WTC11 (cell line): ENCODE data around the gene KIF3A. TPM values are rescaled to one million over a fixed set of nuclear protein-coding genes. Genes with fewer than 3 reads are reported as not detected.

Source experiments
- ATAC-seq: fragments of 200-7000 bp; cut with Tn5 transposase; 2 replicates; pipeline ENCODE4 v1.10.0; 2021; ENCODE audit warnings: mild to moderate bottlenecking, moderate library complexity
- CTCF ChIA-PET: fragments of 300-600 bp; sonication (Branson Sonifier 250); formaldehyde crosslinking; loops from one replicate; lab custom pipeline; 2021; ENCODE audit warnings: antibody characterized with exemption; lab: Charles Lee
- POLR2A ChIA-PET: fragments of 350-600 bp; sonication (Branson Sonifier 250); formaldehyde crosslinking; loops from one replicate; lab custom pipeline; 2021; ENCODE audit warnings: antibody characterized with exemption; lab: Charles Lee
- DNase-seq: peaks from one replicate; pipeline ENCODE4 v3.0.0; 2021; ENCODE audit warnings: low spot score
- H3K27ac Mint-ChIP-seq: 2 replicates; pipeline ENCODE4 v1.8.0; 2021; ENCODE audit warnings: mixed read lengths
- H3K27me3 Mint-ChIP-seq: 2 replicates; pipeline ENCODE4 v1.8.0; 2021; ENCODE audit warnings: low read depth, mild to moderate bottlenecking, moderate library complexity, mixed read lengths
- H3K36me3 Mint-ChIP-seq: 2 replicates; pipeline ENCODE4 v1.8.0; 2021; ENCODE audit warnings: mixed read lengths
- H3K4me1 Mint-ChIP-seq: 2 replicates; pipeline ENCODE4 v1.8.0; 2022; ENCODE audit warnings: mixed read lengths
- H3K4me3 Mint-ChIP-seq: 2 replicates; pipeline ENCODE4 v1.8.0; 2021; ENCODE audit warnings: mild to moderate bottlenecking, moderate library complexity, mixed read lengths
- H3K9me3 Mint-ChIP-seq: 2 replicates; pipeline ENCODE4 v1.8.0; 2021; ENCODE audit warnings: mixed read lengths
- E2F5 ChIP-seq: sonication (generic); formaldehyde crosslinking; IDR thresholded peaks from 2 replicates; pipeline ENCODE4 v1.8.1; 2022; ENCODE audit warnings: mild to moderate bottlenecking, moderate library complexity, missing genetic modification reagents
- EMX1 ChIP-seq: fragments of 250-450 bp; sonication (Bioruptor Pico); IDR thresholded peaks from 2 replicates; pipeline ENCODE4 v1.8.0; 2021; ENCODE audit warnings: mild to moderate bottlenecking
- ETV6 ChIP-seq: sonication (generic); formaldehyde crosslinking; IDR thresholded peaks from 2 replicates; pipeline ENCODE4 v1.8.1; 2022; ENCODE audit warnings: mild to moderate bottlenecking, missing genetic modification reagents
- HMGA2 ChIP-seq: fragments of 250-450 bp; sonication (Bioruptor Pico); IDR thresholded peaks from 2 replicates; pipeline ENCODE4 v1.4.0; 2021; ENCODE audit warnings: mild to moderate bottlenecking, moderate library complexity
- IRF1 ChIP-seq: sonication (generic); formaldehyde crosslinking; IDR thresholded peaks from 2 replicates; pipeline ENCODE4 v1.8.0; 2023; ENCODE audit warnings: missing genetic modification reagents
- JUN ChIP-seq: sonication (generic); formaldehyde crosslinking; IDR thresholded peaks from 2 replicates; pipeline ENCODE4 v1.8.0; 2023; ENCODE audit warnings: mild to moderate bottlenecking, missing genetic modification reagents
- NFATC4 ChIP-seq: fragments of 250-450 bp; sonication (Bioruptor Pico); IDR thresholded peaks from 2 replicates; pipeline ENCODE4 v1.9.0; 2021; ENCODE audit warnings: mild to moderate bottlenecking
- NFE2L1 ChIP-seq: sonication (generic); formaldehyde crosslinking; IDR thresholded peaks from 2 replicates; pipeline ENCODE4 v1.8.1; 2023; ENCODE audit warnings: missing genetic modification reagents
- NFYB ChIP-seq: sonication (generic); formaldehyde crosslinking; conservative IDR thresholded peaks from 2 replicates; pipeline ENCODE4 v1.8.0; 2022; ENCODE audit warnings: low read depth, missing genetic modification reagents
- STAT6 ChIP-seq: sonication (generic); formaldehyde crosslinking; conservative IDR thresholded peaks from 2 replicates; pipeline ENCODE4 v1.8.1; 2023; ENCODE audit warnings: mild to moderate bottlenecking, low read depth, missing genetic modification reagents, moderate library complexity
- USF2 ChIP-seq: sonication (generic); formaldehyde crosslinking; IDR thresholded peaks from 2 replicates; pipeline ENCODE4 v1.8.1; 2023; ENCODE audit warnings: mild to moderate bottlenecking, missing genetic modification reagents, moderate library complexity
- ZMAT4 ChIP-seq: fragments of 250-450 bp; sonication (Bioruptor Pico); IDR thresholded peaks from 2 replicates; pipeline ENCODE4 v1.9.0; 2021; ENCODE audit warnings: mild to moderate bottlenecking
- ZNF219 ChIP-seq: sonication (generic); formaldehyde crosslinking; IDR thresholded peaks from 2 replicates; pipeline ENCODE4 v1.8.0; 2023; ENCODE audit warnings: missing genetic modification reagents, mild to moderate bottlenecking, borderline replicate concordance
- ZNF263 ChIP-seq: sonication (generic); formaldehyde crosslinking; IDR thresholded peaks from 2 replicates; pipeline ENCODE4 v1.8.1; 2022; ENCODE audit warnings: low read depth, mild to moderate bottlenecking, moderate library complexity, missing genetic modification reagents
- ZNF281 ChIP-seq: sonication (generic); formaldehyde crosslinking; IDR thresholded peaks from 2 replicates; pipeline ENCODE4 v1.8.0; 2023; ENCODE audit warnings: mild to moderate bottlenecking, missing genetic modification reagents
- ZNF396 ChIP-seq: fragments of 250-450 bp; sonication (Bioruptor Pico); IDR thresholded peaks from 2 replicates; pipeline ENCODE4 v1.8.0; 2021; ENCODE audit warnings: mild to moderate bottlenecking, moderate library complexity, borderline replicate concordance
- ZNF532 ChIP-seq: fragments of 250-450 bp; sonication (Bioruptor Pico); IDR thresholded peaks from 2 replicates; pipeline ENCODE4 v1.9.0; 2021; ENCODE audit warnings: mild to moderate bottlenecking, borderline replicate concordance
- ZNF671 ChIP-seq: fragments of 250-450 bp; sonication (Bioruptor Pico); IDR thresholded peaks from 2 replicates; pipeline ENCODE4 v1.8.0; 2021; ENCODE audit warnings: mild to moderate bottlenecking
- total RNA-seq: library from RNA; stranded (reverse); gene quantifications from 3 replicates; pipeline ENCODE4 v1.2.3, GENCODE V29; 2021

Gene KIF3A
- total RNA-seq, 1 experiment from 2014 or later: 10.1 TPM

GRCh38 chr5:132651838-132652469 lies 85.4 kb downstream of the KIF3A start:
- Mint-ChIP-seq H3K27ac (no peak overlapping the region), H3K4me3 (no peak overlapping the region), H3K9me3 (peaks cover 16% of the 10 kb centered on the region), H3K27me3 (peaks cover 37% of the 10 kb centered on the region), H3K4me1 (peaks cover 11% of the 10 kb centered on the region), H3K36me3 (peaks cover 2% of the 10 kb centered on the region; the same call in 1 of the 2 replicates)
- DNase-seq (no peak), ATAC-seq (no peak)
- TF ChIP-seq USF2 (CRISPR knock-in tag) (no peak), EMX1 (CRISPR knock-in tag) (no peak), ZNF219 (CRISPR knock-in tag) (no peak), ZNF671 (no peak), IRF1 (no peak), ZNF263 (CRISPR knock-in tag) (no peak), JUN (CRISPR knock-in tag) (no peak), E2F5 (CRISPR knock-in tag) (no peak), ZNF281 (CRISPR knock-in tag) (no peak), STAT6 (CRISPR knock-in tag) (no peak), HMGA2 (CRISPR knock-in tag) (no peak), NFATC4 (CRISPR knock-in tag) (no peak), NFE2L1 (CRISPR knock-in tag) (no peak), ETV6 (CRISPR knock-in tag) (no peak), ZMAT4 (CRISPR knock-in tag) (no peak), ZNF396 (no peak), ZNF532 (CRISPR knock-in tag) (no peak), NFYB (no peak)
- CTCF ChIA-PET: no interaction called here
- POLR2A ChIA-PET: no interaction called here
